GM12892 (cell line): ENCODE data around the gene KRT38. TPM values are rescaled to one million over a fixed set of nuclear protein-coding genes. Genes with fewer than 3 reads are reported as not detected.

Experiments used
- DNase-seq: peaks from one replicate; pipeline ENCODE4 v3.0.0; 2011; ENCODE audit not compliant: insufficient read length
- FAIRE-seq: peaks from 2 replicates; lab custom pipeline; 2011; peaks lifted over from hg19 to GRCh38; lab: Jason Lieb, UNC
- POLR2A ChIP-seq: IDR thresholded peaks from 2 replicates; pipeline ENCODE4 v1.6.1; 2011; ENCODE audit warnings: low read depth, low read length, control low read depth
- POLR2AphosphoS5 ChIP-seq: IDR thresholded peaks from 2 replicates; pipeline ENCODE4 v1.6.1; 2011; ENCODE audit warnings: low read depth, low read length, control low read depth
- TAF1 ChIP-seq: IDR thresholded peaks from 2 replicates; pipeline ENCODE4 v1.6.1; 2011; ENCODE audit warnings: low read depth, mild to moderate bottlenecking, control low read depth, low read length, borderline replicate concordance
- polyA plus RNA-seq: library from polyadenylated mRNA; unstranded; fragments of >200 nt; gene quantifications from one replicate; pipeline ENCODE4 v1.2.1, GENCODE V29; 2012; ENCODE audit warnings: missing spikeins, inconsistent platforms; ENCODE audit not compliant: missing spikeins

Gene KRT38
- not detected for polyA plus RNA-seq

DNA sequence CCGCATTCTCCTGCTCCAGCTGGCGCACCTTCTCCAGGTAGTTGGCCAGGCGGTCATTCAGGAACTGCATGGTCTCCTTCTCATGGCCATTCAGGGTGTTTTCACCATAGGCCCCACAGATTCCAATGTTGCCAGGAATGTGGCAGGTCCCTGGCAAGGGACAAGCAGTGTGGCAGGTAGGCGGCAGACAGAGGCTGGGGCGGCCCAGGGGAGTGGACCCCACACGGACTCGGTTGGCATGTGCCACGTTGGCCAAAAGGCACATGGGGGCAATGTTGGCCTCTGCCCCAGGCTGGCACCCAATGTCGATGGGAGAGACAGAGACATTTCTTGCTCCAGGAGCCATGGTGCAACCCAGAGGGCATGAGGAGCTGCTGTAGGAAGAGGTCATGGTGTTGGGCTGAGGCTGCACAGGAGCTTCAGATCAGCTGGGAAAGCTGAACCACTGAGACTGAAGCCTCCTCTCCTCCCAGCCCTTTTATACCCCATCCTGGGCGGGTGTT, at the start of gene KRT38:
TSS of gene KRT38 (minus strand) at position 453 of the 503 bp plus-strand sequence. CDS start at position 391, 62 bp downstream.
- DNase-seq (no peak), FAIRE-seq (no peak)
- TF ChIP-seq TAF1 (no peak), POLR2A (no peak), POLR2AphosphoS5 (no peak)

DNA sequence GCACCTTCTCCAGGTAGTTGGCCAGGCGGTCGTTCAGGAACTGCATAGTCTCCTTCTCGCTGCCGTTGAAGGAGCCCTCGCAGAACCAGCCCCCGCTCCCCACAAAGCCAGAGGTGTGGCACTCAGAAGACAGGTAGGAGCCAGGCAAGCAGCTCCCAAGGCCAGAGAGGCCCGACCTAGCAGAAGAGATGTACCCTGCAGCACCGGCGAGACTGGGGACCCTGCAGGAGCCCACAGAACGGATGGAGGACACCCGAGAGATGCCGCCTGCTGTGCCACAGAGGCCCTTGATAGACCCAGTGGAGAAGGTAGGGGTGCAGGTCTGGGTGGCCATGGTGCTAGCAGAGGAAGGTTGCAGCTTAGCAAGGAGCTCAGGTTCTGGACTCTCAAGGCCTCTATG, 48.7 kb upstream of the KRT38 start, which contains the start of gene KRT36:
TSS of gene KRT36 (minus strand) at position 380 of the 400 bp plus-strand sequence. CDS start at position 334, 46 bp downstream.
- no peak for FAIRE-seq
- TF ChIP-seq TAF1 (no peak), POLR2A (no peak), POLR2AphosphoS5 (no peak)
- DNase-seq: no peak

DNA sequence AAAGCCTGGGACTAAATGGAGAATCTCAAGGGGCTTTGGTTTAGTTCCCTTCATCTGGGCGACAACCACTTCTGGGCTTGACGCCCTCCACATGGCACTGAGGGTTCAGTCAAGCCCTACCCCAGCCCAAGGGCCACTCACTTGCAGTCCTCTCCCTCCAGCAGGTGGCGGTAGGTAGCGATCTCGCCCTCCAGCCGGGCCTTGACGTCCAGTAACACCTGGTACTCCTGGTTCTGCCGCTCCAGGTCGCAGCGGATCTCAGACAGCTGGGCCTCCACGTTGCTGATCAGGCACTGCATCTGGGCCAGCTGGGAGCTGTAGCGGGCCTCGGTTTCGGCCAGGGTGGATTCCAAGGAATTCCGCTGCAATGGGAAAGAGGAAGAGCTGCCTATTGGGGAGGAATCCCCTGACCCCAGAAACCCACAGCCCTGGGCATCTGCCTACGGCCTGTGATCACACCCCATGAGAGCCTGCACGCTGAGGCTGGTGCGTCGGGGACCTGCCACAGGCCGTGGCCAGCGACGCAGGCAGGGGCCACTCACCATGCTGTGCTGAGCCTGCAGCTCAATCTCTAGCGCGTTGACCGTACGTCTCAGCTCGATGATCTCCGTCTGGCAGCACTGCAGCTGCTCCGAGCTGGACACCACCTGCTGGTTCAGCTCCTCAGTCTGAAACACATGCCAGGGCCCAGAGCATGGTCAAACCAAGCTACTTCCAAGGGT, 46.2 kb upstream of the KRT38 start:
- no peak for FAIRE-seq
- DNase-seq: peak; percentile 40
- TF ChIP-seq TAF1 (no peak), POLR2AphosphoS5 (no peak), POLR2A (no peak)

DNA sequence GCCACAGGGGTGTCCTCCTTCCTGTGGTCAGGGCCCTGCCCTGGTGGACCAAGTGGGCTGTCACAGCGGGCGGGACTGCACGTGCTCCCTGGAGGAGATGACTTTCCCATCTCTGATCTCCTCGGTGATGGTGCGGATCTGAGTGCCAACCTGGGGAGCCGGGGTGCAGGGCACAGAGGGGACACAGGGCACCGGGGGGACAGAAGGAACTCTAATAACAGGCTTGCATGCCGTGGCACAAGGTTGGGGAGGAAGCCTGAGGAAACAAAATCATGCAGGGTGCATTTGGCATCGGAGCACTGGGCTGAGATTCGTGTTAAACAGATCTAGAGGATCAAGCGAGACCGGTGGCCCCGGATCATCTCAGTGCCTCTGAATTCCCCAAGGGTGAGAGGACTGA, 45.5 kb upstream of the KRT38 start:
- DNase-seq (no peak), FAIRE-seq (no peak)
- no peak for TF ChIP-seq POLR2A
- no peak for TF ChIP-seq POLR2AphosphoS5
- TF ChIP-seq TAF1: no peak

DNA sequence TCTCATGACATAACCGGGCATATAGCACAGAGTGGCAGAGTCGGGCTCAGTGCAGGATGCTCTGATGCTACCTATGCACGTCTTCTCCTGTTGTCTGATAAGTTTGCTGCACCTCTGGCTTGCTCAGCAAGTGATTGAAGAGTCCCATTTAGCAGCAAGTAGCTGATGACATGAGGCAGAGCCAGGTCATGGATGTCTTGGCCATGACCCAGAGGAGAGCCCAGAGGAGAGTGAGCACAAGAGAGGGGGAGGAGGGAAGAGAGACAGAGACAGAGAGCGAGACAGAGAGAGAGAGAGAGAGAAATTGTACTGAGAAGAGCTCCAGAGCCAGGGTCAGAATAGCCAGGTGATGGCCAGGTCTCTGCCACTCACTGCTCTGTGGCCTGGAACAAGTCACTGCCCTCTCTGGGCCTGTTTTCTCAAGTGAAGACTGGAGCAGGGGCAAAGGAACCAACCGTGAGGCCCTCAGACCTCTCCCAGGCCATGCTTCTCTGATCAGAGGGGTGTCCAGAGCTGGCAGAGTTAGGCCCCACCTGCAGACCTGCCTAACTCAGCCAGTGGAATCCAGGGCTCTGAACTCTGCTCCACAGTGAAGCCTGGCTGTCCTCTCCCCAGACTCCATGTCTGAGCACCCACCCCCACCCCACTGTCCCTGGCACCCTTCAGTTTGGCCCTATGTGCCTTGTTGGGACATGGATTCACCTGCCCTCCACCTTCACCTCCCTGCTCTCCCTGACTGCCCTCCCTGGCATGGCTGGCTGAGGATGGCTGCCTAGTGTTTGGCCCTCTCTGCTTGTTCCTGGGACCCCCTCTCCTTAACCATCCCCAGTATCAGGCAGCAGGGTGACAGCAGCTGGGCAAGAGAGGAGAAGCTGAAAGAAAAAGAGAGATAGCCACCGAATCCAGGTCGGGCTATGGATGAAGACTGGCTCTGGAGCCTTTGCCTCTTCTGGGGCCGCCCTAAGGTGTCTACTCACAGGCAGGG, 44.4 kb upstream of the KRT38 start:
- no peak for TF ChIP-seq POLR2AphosphoS5
- TF ChIP-seq POLR2A: no peak
- TF ChIP-seq TAF1: no peak
- no peak for DNase-seq
- FAIRE-seq: no peak

DNA sequence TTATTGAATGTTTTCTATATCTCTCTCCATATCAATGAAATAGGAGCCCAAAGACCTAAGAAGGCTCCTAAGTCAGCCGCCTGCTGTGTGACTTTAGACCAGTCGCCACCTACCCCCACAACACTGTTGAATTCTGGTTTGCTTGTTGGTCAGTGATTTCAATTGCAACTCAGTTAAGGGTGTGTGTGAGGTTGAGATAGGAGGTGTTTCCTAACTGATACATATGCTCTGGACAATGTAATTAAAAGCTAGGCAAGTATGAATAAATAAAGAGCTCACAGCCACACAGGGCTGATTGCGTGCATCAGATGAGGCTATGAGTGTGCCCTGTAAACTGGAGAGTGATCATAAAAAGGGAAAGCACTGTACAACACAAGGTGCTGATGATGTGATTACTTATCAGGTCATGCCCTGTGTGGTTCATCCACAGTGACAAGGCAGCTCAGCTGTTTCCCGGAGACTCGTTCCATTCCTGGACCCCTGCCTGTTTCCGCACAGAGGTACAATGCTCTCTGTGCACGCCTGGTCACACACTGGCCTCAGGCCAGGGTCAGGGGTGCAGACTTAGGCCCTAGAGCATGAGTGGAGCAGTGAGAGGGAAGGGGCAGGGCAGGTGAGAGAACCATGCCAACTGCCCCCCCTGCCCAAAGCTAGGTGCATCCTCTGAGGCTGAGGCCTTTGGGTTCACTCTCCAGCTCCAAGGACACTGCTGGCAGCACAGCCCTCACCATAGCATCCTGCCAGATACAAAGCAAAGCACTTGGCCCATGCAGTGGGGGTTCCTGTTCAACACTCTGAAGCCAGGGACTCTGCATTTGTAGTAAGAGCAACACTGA, 43.4 kb upstream of the KRT38 start:
- TF ChIP-seq POLR2A (no peak), TAF1 (no peak), POLR2AphosphoS5 (no peak)
- FAIRE-seq (no peak), DNase-seq (no peak)

DNA sequence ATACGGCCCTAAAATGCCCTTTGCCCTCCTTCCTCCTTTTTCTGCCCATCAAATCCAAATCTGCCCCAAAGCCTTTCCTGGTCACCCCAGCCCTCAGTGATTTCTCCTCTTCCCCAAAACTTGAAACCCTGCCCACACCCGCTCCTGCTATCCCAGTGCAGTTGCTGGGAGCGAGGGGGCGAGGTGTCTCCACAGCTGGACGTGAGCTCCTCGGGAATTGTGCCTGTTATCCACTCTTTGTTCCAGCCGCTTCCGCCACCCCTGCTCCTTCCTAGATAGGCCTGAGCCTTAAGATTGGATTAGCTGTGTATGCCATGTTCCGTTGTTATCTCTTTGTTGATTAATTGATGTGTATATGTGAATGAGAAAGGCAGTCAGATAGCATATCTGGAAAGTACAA, 42.7 kb upstream of the KRT38 start:
- no peak for DNase-seq
- TF ChIP-seq POLR2A (no peak), POLR2AphosphoS5 (no peak), TAF1 (no peak)
- FAIRE-seq: no peak

DNA sequence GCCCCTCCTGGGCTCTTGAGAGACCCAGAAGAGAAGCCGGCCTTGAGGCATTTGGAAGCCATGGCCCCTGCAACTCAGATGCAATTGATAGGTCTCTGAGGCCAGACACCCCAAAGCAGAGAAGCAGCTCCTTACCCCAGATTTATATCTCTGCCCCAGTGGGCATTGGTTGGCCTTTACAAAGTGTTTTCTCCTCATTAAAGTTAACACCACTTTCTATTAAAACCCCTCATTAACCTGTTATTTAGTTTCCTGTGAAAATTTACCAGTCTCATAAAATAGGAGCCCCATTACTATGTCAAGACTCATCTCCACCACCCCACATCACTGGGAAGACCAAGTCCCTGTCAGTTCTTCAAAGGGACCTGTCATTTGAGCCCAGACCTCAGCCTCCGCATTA, 40.3 kb upstream of the KRT38 start, which contains the start of gene KRT35:
TSS of gene KRT35 (minus strand) at position 116 of the 400 bp plus-strand sequence. CDS start at position 62, 54 bp downstream.
- FAIRE-seq: no peak
- no peak for DNase-seq
- TF ChIP-seq TAF1 (no peak), POLR2A (no peak), POLR2AphosphoS5 (no peak)

DNA sequence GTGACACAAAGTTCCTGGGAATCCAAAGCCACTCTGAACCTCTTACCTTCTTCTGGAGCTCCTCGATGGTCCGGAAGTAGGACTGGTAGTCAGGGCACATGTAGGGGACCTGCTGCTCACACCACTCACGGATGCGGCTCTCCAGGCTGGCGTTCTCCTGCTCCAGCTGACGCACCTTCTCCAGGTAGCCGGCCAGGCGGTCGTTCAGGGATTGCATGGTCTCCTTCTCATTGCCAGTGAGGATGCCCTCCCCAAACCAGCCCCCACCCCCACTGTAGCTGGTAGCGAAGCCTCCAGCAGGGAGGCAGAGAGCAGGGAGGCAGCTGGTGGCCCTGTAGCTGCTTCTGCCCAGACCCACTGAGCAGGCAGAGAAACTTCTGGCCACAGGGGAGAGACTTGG, 39.8 kb upstream of the KRT38 start:
- TF ChIP-seq TAF1 (no peak), POLR2AphosphoS5 (no peak), POLR2A (no peak)
- DNase-seq: no peak
- FAIRE-seq: no peak

DNA sequence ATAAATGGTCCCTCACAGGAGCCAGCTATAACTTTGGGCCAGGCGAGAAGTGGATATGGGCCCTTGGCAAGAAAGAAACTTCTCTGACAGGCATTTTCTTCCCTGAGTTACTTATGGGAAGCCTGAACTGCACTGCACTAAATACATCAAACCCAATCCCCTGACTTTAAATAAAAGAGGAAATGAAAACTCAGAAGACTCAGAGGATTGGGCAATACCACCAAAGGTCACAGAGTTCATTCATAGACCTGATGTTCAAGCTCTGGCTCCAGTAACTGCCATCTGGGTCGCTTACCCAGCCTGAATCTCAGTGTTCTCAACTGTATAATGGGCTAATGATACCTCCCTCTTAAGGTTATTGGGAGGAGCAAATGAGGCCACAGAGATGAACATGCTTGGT, 39.4 kb upstream of the KRT38 start:
- TF ChIP-seq TAF1: no peak
- TF ChIP-seq POLR2A: no peak
- no peak for FAIRE-seq
- DNase-seq: no peak
